ENCODE data around the gene OMP. TPM values are rescaled to one million over a fixed set of nuclear protein-coding genes. Genes with fewer than 3 reads are reported as not detected.

The OMP gene
- total and polyA plus RNA-seq, 9 donors, result 0.55 to 1.8 (median 1.6) TPM; not detected in 4

GRCh38 chr11:77123591-77123990, 21.0 kb downstream of the OMP start:
- no peaks in the 10 kb centered on the region for H3K36me3 ChIP-seq
- DNase-seq, result no peak
- intact Hi-C loops (cut with DNase I), result loop anchor here in 2 of 4 donors (10.0 kb wide), 3 partner anchors 351 to 431 kb away; partner anchors contain the start of gene PAK1 (in 1 of the 2)

DNA sequence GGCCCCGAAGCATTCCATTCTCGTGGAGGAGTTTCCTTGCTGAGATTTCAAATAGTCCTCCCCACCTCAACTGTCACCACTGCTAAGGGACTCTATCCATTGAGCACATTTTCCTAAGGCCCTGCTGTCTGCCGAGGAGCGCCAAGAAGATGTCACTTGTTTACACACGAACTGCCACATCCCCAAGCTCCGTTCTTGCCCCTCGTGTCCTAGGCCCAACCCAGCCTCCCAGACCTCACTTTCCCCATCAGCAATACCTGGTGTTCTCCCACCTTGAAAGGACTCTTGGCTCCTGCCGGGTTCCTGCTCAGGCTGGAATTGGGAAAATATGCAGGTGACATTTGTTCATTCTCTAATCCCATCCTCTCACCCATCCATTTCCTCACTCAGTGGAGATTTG, 21.4 kb downstream of the OMP start:
- Histone ChIP-seq H3K9me3 (no peaks in the 10 kb centered on the region), H3K4me1 (ENCODE audit: insufficient read depth) (peaks cover 8% of the 10 kb centered on the region), H3K4me3 (no peak overlapping the region), H3K36me3 (no peaks in the 10 kb centered on the region), H3K27ac (no peak overlapping the region), H3K27me3 (no peaks in the 10 kb centered on the region)
- TF ChIP-seq CTCF (IDR thresholded peaks at IDR 0.05) (no peak), POLR2A (IDR thresholded peaks at IDR 0.05) (no peak), EP300 (IDR thresholded peaks at IDR 0.05) (no peak)
- DNase-seq, result no peak
- 77 to 83% (median 81%) methylated on average over 8 of the region's 8 CpGs for WGBS, 3 donors
- intact Hi-C loops (cut with DNase I), result loop anchor here in 2 of 4 donors (10.0 kb wide), 3 partner anchors 351 to 431 kb away; partner anchors contain the start of gene PAK1 (in 1 of the 2)

More at GRCh38 chr11:77123591-77123990, 21.0 kb downstream of the OMP start:
- no peak overlapping the region for H3K27ac ChIP-seq
- no peaks in the 10 kb centered on the region for H3K27me3 ChIP-seq
- WGBS, 3 donors, result 87 to 88% (median 87%) methylated on average over 6 to 8 of the region's 8 CpGs
- TF ChIP-seq CTCF (IDR thresholded peaks at IDR 0.05) (no peak), POLR2A (IDR thresholded peaks at IDR 0.05) (no peak), EP300 (IDR thresholded peaks at IDR 0.05) (no peak)
- H3K9me3 ChIP-seq, result no peaks in the 10 kb centered on the region
- H3K4me3 ChIP-seq, result no peak overlapping the region
- H3K4me1 ChIP-seq (ENCODE audit: insufficient read depth), result peaks cover 8% of the 10 kb centered on the region

- Histone ChIP-seq H3K27me3 (no peaks in the 10 kb centered on the region), H3K4me1 (ENCODE audit: insufficient read depth) (peaks cover 8% of the 10 kb centered on the region), H3K36me3 (no peaks in the 10 kb centered on the region), H3K27ac (no peak overlapping the region), H3K9me3 (no peaks in the 10 kb centered on the region), H3K4me3 (no peak overlapping the region)
- DNase-seq, result no peak
- intact Hi-C loops (cut with DNase I), result loop anchor here in 2 of 4 donors (10.0 kb wide), 3 partner anchors 350 to 430 kb away; partner anchors contain the start of gene PAK1 (in 1 of the 2)
- TF ChIP-seq EP300 (IDR thresholded peaks at IDR 0.05) (no peak), CTCF (IDR thresholded peaks at IDR 0.05) (no peak), POLR2A (IDR thresholded peaks at IDR 0.05) (no peak)
- 86 to 91% (median 87%) methylated on average over 6 of the region's 6 CpGs for WGBS, 3 donors
Measured at GRCh38 chr11:77124488-77124887, 21.8 kb downstream of the OMP start.

DNA sequence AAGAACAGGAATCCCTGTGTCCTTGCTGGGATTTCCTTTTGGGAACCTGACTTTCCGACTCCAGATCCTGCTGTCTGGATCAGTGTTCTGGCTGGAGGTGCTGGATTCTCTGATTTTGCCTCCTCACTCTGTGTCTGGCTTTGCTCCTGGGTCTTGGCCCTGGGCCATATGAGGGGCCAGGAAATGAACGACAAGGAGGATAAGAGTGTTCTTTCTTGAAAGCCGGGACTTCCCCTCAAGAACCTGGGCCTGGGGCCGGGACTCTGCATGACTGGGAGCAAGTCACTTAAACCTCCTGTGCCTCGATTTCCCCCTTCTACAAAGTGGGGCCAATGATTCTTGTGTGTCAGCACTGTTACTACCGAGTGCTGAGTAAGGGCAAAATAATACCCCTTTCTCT, 22.6 kb downstream of the OMP start:
- no peaks in the 10 kb centered on the region for H3K27me3 ChIP-seq
- no peaks in the 10 kb centered on the region for H3K36me3 ChIP-seq
- peak in 1 of 5 donors; percentile 53 for DNase-seq
- TF ChIP-seq POLR2A (IDR thresholded peaks at IDR 0.05) (no peak), CTCF (IDR thresholded peaks at IDR 0.05) (no peak), EP300 (IDR thresholded peaks at IDR 0.05) (no peak)
- no peaks in the 10 kb centered on the region for H3K9me3 ChIP-seq
- H3K4me1 ChIP-seq (ENCODE audit: insufficient read depth), result peaks cover 8% of the 10 kb centered on the region
- WGBS, 3 donors, result 61 to 66% (median 66%) methylated on average over 6 of the region's 6 CpGs
- no peak overlapping the region for H3K4me3 ChIP-seq
- H3K27ac ChIP-seq, result no peak overlapping the region
- intact Hi-C loops (cut with DNase I), result loop anchor here in 3 of 4 donors (5.0 to 10.0 kb wide), 4 partner anchors 62 to 430 kb away; partner anchors contain the start of gene PAK1 (in 1 of the 3)
